ENCODE data around the gene COL8A1. TPM values are rescaled to one million over a fixed set of nuclear protein-coding genes. Genes with fewer than 3 reads are reported as not detected.
"Not testable (repeated sequence)": the region's sequence is repeated elsewhere in the genome, so short reads cannot be mapped to it uniquely, and the experiment has no call there.

COL8A1 gene
- total RNA-seq, result 1 to 10 TPM; 1.1 to 1.3 TPM
- polyA plus RNA-seq (ENCODE audit: insufficient read depth, low read depth, low replicate concordance), result 11.5 TPM
- long read RNA-seq, donor 1, partial matches to known transcripts, result 0 of 1 reads
- long read RNA-seq, donor 1, other reads (novel, unspliced or antisense), result 0 of 1 reads
- long read RNA-seq, donor 2, partial matches to known transcripts, result 0 of 1 reads
- long read RNA-seq, donor 2, other reads (novel, unspliced or antisense), result 0 of 1 reads

DNA sequence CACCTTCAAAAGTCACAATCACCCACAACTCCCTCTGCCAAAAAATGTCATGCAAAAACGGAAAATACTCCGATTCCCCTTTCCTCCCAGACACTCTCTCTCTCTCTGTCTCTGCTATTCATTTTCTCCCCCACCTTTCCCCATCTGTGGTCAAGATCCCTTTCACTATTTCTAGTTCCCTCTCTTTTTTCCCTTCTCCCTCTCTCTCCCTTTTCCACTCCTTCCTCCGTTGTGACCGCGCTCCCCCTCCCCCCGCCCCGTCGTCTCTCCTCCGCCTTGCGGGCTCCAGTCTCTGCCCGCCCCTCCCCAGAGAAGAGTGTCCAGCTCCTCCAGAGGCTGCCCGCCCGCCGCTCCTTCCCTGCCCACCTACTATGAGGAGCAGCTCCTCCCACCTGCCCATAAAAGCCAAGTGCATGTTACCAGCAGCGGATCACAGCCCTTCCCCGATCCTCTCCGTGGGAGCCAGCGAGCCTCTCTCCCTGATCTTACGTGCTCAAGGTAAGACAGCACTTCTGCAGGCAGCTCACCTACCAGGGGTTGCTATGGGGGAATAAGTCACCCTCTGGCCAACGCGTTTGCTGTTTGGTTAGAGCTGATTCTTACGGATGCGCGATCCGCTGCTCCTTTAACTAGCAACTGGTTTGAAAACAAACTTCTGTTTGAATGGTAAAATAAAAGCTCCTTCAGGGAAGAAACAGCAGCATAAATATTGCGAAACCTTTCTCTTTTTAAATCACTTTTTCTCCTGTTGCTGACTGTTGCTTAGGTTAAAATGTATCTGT is at the start of gene COL8A1:
TSS of gene COL8A1 (plus strand) at position 428 of the 782 bp plus-strand sequence. CDS start 152,089 bp downstream, outside the sequence.
- H3K27ac ChIP-seq, result peak within 1 kb of the TSS; percentile 11 to 23
- DNase-seq, result peak; percentile 36
- H3K4me3 ChIP-seq, result peak within 1 kb of the TSS; percentile 27 to 54
- 3 to 7% methylated on average over 26 of the region's 26 CpGs for WGBS, 2 donors
- no peaks in the 10 kb centered on the region for H3K4me1 ChIP-seq
- intact Hi-C loops (cut with DNase I; ENCODE audit: low total_unique reads), result no loop called here
- H3K9me3 ChIP-seq, result no peaks in the 10 kb centered on the region
- H3K36me3 ChIP-seq (ENCODE audit: low read depth, missing control alignments), result no peaks in the 10 kb centered on the region
- no peaks in the 10 kb centered on the region for H3K27me3 ChIP-seq
- TF ChIP-seq POLR2A (IDR thresholded peaks at IDR 0.05), result no peak
- TF ChIP-seq, protein P1, sequence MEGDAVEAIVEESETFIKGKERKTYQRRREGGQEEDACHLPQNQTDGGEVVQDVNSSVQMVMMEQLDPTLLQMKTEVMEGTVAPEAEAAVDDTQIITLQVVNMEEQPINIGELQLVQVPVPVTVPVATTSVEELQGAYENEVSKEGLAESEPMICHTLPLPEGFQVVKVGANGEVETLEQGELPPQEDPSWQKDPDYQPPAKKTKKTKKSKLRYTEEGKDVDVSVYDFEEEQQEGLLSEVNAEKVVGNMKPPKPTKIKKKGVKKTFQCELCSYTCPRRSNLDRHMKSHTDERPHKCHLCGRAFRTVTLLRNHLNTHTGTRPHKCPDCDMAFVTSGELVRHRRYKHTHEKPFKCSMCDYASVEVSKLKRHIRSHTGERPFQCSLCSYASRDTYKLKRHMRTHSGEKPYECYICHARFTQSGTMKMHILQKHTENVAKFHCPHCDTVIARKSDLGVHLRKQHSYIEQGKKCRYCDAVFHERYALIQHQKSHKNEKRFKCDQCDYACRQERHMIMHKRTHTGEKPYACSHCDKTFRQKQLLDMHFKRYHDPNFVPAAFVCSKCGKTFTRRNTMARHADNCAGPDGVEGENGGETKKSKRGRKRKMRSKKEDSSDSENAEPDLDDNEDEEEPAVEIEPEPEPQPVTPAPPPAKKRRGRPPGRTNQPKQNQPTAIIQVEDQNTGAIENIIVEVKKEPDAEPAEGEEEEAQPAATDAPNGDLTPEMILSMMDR (IDR thresholded peaks at IDR 0.05), result no peak

DNA sequence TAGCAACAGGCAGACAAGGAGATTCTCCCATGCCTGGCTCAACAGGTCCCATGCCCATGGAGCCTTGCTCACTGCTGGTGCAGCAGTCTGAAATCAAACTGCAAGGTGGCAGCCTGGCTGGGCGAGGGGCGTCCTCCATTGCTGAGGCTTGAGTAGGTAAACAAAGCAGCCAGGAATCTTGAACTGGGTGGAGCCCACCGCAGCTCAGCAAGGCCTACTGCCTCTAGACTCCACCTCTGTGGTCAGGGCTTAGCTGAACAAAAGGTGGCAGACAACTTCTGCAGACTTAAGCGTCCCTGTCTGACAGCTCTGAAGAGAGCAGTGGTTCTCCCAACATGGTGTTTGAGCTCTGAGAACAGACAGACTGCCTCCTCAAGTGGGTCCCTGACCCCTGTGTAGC is 49.2 kb upstream of the COL8A1 start:
- H3K27ac ChIP-seq; H3K27me3 ChIP-seq; DNase-seq; H3K4me1 ChIP-seq; intact Hi-C loops (cut with DNase I; ENCODE audit: low total_unique reads); H3K9me3 ChIP-seq; H3K36me3 ChIP-seq (ENCODE audit: low read depth, missing control alignments); H3K4me3 ChIP-seq: not testable (repeated sequence)
- 68% methylated on average over 3 of the region's 4 CpGs; no CpG with 5 or more reads in 1 of the 2 donors for WGBS, 2 donors

DNA sequence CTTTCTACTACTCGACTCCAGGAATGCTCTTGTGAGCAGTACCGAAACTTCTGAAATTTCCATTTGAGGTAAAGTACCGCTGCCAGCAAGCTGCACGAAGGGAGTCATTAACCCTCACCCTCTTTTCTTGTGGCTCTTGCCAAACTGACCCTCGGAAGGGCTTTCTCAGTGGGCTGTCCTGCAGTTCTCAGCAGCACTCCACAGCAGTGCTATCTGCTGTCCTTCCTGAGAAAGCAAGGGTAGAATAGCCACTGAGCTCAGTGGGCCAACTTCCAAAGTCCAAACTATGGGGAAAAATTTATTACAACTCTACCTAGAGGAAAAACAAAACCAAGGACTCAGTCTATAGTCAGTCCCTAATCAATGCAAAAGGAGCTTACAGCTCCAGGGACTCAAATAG is 38.5 kb upstream of the COL8A1 start:
- TF ChIP-seq POLR2A (IDR thresholded peaks at IDR 0.05), result no peak
- TF ChIP-seq, protein P1 (IDR thresholded peaks at IDR 0.05), result no peak
- Histone ChIP-seq H3K36me3 (ENCODE audit: low read depth, missing control alignments) (no peaks in the 10 kb centered on the region), H3K27ac (no peak overlapping the region), H3K27me3 (no peaks in the 10 kb centered on the region), H3K4me1 (no peaks in the 10 kb centered on the region), H3K4me3 (no peak overlapping the region), H3K9me3 (no peaks in the 10 kb centered on the region)
- no peak for DNase-seq
- intact Hi-C loops (cut with DNase I; ENCODE audit: low total_unique reads), result no loop called here
- WGBS, 2 donors, result 74 to 83% methylated on average over 5 of the region's 5 CpGs

DNA sequence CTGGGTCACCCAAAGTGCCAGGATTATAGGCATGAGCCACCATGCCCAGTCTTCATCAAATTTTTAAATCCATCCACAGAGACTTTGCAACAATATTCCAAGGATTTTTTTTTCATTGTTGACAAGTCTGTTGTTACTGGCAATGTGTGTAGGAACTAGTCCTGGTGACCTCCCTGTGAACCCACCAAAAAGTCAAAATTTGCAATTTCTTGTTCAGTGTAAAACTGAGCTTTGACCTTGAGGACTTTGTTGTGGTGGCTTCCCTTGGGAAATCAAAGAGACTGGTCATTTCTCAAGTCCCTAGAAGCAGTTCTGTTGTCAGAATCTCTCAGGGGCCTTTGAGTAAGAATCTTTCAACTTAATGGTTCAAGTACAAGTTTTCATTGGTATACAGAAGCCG is 36.9 kb upstream of the COL8A1 start:
- H3K9me3 ChIP-seq, result no peaks in the 10 kb centered on the region
- H3K27me3 ChIP-seq, result no peaks in the 10 kb centered on the region
- H3K4me3 ChIP-seq, result no peak overlapping the region
- no peak for TF ChIP-seq POLR2A (IDR thresholded peaks at IDR 0.05)
- TF ChIP-seq, protein P1 (IDR thresholded peaks at IDR 0.05), result no peak
- H3K27ac ChIP-seq, result no peak overlapping the region
- no peaks in the 10 kb centered on the region for H3K36me3 ChIP-seq (ENCODE audit: low read depth, missing control alignments)
- intact Hi-C loops (cut with DNase I; ENCODE audit: low total_unique reads), result no loop called here
- DNase-seq, result no peak
- WGBS, 2 donors, result 85 to 97% methylated on average over 1 of the region's 1 CpG
- H3K4me1 ChIP-seq, result no peaks in the 10 kb centered on the region

DNA sequence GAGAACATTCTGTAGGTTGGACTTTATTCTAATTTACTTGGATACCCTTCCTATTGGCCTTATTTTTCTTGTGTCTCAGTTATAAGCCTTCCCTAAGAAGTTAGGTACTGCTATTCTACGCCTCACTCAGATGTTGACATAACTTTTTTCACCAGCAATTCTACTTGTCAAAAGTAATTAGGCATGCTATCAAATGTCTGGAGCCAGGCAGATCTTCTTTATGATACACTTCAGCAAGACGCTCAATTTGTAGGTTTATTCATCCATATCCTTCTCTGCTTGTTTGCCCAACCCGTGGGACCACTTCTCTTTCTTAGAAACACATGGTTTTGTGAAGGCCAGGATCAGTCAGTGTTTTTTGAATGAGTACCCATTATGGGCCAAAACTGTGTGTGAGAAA is 36.2 kb upstream of the COL8A1 start:
- Histone ChIP-seq H3K27me3 (no peaks in the 10 kb centered on the region), H3K4me3 (no peak overlapping the region), H3K9me3 (no peaks in the 10 kb centered on the region), H3K27ac (no peak overlapping the region), H3K4me1 (no peaks in the 10 kb centered on the region), H3K36me3 (ENCODE audit: low read depth, missing control alignments) (no peaks in the 10 kb centered on the region)
- TF ChIP-seq, protein P1 (IDR thresholded peaks at IDR 0.05), result no peak
- no peak for TF ChIP-seq POLR2A (IDR thresholded peaks at IDR 0.05)
- WGBS, 2 donors, result 61 to 78% methylated on average over 3 of the region's 3 CpGs
- intact Hi-C loops (cut with DNase I; ENCODE audit: low total_unique reads), result no loop called here
- DNase-seq, result no peak

Data from testis (tissue), 5 donors.